G401 (cell line): ENCODE data around the gene ZNF442. TPM values are rescaled to one million over a fixed set of nuclear protein-coding genes. Genes with fewer than 3 reads are reported as not detected.
"Not testable (repeated sequence)": the region's sequence is repeated elsewhere in the genome, so short reads cannot be mapped to it uniquely, and the experiment has no call there.

Experiments
- DNase-seq: peaks from one replicate; pipeline ENCODE4 v3.0.0-alpha.2; 2015; ENCODE audit warnings: low spot score
- in situ Hi-C: cut with HindIII; loops from 2 replicates; pipeline ENCODE4 v1.10.0; 2016; ENCODE audit warnings: low sequenced_read_pairs, mixed read lengths
- total RNA-seq: library from RNA; depleted of rRNA; stranded (reverse); fragments of >200 nt; shearing (Covaris generic); gene quantifications from 2 replicates; pipeline ENCODE4 v1.2.3, GENCODE V29; 2014; rRNA removed

Gene ZNF442
- 2.5 and 7.7 TPM in 2 replicates for total RNA-seq

DNA sequence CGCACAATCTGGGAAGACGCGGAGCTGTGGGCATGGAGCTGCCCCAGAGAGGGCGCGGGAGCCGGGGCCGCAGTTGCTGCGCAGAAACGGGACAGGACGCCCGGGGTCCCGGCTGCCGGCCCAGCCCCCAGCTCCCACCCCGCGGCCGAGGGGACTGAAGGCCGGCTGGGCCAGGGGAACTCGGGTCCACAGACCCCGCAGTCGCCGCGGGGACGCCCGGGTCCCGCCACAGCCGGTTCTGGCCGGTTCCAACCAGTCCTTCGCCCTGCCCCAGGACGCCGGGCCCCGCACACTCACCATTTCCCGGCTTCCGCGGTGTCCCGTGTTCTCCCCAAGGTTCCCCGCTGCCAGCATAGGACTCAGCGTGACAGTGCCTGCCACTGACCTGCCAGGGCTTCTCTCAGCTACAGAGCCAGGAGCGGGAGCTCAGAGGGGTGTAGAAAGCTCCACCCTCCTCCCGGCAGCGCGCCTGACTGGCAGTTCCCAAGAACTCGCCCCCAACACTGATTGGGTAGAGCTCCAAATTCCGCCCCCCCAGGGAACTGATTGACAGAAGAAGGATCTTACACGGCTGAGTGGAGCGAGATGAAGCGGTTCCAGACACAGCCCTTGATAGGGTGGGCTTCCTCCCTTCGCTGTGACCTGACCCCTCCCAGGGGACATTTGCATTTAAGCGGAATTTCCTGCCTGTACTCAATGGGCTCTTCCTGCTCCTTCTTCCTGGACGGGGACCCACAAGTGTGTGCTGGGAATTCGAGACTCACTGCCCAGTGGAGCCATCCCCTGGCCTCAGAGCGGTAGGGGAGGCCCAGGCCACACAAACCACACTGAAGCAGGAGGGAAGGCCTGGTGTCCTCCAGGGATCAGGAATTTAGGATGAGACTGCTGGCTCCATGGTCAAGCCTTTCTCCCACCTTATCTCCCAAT lies at the start of gene ZNF442:
ZNF442 (minus strand) TSS at position 448 of the 927 bp plus-strand sequence. CDS start 2,052 bp downstream, outside the sequence.
- in situ Hi-C loops: no loop called here
- DNase-seq: peak; percentile 100

DNA sequence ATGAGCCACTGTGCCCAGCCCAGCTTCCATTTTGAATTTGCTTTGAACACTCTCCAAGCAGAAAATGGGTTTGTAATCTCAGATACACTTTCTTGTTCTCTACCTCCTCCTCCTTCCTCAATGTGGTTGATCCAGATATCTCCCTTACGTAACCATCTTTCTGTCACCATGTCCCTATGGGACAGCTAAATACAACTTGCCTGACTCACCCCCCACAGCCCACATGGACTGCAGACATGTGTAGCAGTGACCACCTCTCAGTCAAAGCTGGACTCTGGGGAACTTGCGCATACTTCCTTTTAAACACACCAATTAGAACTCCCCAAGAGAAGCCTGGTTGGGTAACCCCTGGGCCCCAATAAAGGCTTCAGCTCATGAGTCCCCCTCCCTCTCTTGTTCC lies 46.4 kb upstream of the ZNF442 start:
- DNase-seq: no peak
- in situ Hi-C loops: no loop called here

DNA sequence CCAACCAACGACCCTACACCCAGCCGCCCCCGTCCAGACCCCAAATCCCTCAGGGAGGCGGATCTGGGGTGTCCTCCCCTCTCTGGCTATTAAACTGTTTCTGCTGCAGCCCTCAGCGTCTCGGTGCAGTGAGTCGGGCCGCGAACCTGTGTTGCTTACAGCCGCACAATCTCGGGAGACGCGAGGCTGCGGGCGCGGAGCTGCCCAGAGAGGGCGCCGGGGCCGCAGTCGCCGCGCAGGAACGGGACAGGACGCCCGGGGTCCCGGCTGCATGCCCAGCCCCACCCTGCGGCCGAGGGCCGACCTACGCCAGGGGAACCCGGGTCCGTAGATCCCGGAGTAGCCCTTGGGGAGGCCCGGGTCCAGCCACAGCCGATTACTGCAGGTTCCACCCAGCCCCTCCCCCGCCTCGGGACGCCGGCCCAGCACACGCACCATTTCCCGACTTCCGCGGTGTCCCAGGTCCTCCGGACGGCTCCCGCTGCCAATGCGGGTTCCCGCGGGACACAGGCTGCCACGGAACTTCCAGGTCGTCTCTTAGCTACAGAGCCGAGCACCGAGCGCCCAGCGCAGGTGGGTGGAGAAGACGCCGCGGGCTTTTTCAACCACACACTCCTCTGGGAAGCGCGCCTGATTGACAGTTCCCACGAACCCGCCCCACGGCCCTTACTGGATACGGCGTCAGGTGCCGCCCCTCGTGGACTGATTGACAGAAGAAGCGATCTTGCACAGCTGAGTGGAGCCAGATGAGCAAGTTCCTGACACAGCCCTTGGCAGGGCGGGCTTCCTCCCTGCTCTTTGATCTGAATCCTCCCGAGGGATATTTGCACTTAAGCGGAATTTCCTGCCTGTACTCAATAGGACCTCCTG lies 35.4 kb upstream of the ZNF442 start, which contains the start of gene ZNF799:
ZNF799 (minus strand) TSS at position 639 of the 870 bp plus-strand sequence; CDS start at position 438, 201 bp downstream.
- DNase-seq: peak; percentile 98
- in situ Hi-C loops: no loop called here

DNA sequence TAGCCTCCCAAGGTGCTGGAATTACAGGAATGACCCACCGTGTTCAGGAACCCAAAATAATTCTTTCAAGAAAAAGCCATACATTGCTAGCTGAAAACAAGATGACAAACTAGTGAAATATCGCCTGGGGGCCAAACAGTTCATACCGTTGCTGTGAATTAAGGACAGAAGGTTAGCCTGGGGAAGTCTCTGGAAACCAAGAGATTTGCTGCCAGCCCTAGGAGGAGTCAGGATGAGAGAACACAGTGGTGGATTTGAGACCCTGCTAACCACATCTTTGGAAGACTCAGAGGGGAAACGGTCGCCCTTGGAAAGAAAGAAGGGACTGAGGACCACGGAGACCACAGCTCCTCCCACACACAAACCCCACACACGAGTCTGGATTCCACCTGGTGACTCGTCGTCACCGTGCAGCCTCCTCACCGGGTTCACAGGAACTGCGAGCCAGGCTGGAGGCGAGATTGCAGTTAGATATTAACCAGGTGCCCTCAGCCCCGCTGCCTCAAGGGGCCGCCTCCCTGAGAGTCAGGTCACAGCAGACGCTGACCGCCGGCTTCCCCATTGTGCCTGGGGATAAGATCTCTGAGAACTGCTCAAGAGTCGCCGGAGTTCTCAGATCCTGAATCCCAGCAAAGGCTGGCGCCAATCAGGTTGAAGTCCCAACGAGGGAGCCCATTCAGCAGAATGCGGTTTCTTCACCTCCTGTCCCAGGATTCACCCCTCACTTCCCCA lies 34.6 kb upstream of the ZNF442 start:
- DNase-seq: peak; percentile 25
- in situ Hi-C loops: not testable (repeated sequence)

GRCh38 chr19:12391148-12391547 lies 25.7 kb upstream of the ZNF442 start:
- in situ Hi-C loops, DNase-seq: not testable (repeated sequence)

DNA sequence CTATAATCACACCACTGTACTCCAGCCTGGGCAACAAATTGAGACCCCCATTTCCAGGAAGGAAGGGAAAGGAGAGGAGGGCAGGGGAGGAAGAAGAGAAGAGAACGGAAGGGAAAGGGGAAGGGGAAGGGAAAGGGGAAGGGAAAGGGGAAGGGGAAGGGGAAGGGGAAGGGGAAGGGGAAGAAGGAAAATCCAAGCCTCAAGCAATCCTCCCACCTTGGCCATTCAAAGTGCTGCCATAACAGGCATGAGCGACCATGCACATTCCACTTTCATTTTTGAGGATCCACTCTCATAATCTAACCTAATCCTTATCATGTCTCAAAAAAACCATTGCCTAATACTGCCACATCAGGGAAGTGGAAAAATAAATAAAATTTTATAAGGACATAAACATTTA lies 20.9 kb upstream of the ZNF442 start:
- in situ Hi-C loops, DNase-seq: not testable (repeated sequence)

- DNase-seq: no peak
- in situ Hi-C loops: no loop called here
Observed at GRCh38 chr19:12380444-12380737, 14.9 kb upstream of the ZNF442 start.

DNA sequence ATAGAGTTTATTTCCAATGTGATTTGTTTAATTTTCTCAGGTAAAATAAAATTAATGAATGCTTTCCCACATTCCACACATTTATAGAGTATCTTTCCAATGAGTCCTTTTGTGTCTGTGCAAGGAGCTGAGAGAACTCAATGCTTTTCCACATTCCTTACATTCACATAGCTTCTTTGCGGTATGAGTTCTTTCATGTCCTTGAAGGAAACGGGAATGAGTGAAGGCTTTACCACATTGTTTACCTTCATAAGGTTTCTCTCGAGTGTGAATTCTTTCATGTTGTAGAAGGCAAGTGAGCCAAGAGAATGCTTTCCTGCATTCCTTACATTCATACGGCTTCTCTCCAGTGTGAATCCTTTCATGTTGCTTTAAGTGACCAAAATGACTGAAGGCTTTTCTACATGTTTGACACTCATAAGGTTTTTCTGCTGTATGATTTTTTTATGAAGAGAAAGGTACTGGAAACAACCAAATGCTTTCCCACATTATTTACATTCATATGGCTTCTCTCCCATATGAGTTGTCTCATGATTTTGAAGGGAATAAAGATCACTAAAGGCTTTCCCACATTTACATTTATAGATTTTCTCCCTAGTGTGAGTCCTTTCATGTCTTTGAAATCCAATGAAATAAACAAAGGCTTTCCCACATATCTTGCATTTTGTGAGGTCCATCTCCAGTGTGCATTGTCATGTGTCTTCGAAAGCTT lies 14.4 kb upstream of the ZNF442 start:
- in situ Hi-C loops: no loop called here
- no peak for DNase-seq

- in situ Hi-C loops: no loop called here
- no peak for DNase-seq
Observed at GRCh38 chr19:12374026-12374425, 8.5 kb upstream of the ZNF442 start.

GRCh38 chr19:12364391-12365235 lies 870 bp downstream of the ZNF442 start:
- peak; percentile 32 for DNase-seq
- in situ Hi-C loops: no loop called here

GRCh38 chr19:12362236-12362635 lies 3.2 kb downstream of the ZNF442 start:
- in situ Hi-C loops, DNase-seq: not testable (repeated sequence)

- in situ Hi-C loops: no loop called here
- DNase-seq: no peak
Observed at GRCh38 chr19:12353375-12353774, 12.1 kb downstream of the ZNF442 start.

DNA sequence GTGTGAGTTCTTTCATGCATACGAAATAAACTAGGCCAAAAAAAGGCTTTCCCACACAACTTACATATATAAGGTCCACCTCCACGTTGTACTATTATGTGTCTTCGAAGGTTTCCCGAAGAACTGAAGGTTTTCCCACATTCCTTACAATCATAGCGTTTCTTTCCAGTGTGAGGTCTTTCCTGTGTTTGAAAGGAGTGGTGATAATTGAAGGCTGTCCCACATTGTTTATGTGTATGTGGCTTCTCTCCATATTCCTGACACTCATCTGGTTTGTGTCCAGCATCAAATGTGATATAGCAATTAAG lies 14.6 kb downstream of the ZNF442 start:
- no peak for DNase-seq
- in situ Hi-C loops: no loop called here

DNA sequence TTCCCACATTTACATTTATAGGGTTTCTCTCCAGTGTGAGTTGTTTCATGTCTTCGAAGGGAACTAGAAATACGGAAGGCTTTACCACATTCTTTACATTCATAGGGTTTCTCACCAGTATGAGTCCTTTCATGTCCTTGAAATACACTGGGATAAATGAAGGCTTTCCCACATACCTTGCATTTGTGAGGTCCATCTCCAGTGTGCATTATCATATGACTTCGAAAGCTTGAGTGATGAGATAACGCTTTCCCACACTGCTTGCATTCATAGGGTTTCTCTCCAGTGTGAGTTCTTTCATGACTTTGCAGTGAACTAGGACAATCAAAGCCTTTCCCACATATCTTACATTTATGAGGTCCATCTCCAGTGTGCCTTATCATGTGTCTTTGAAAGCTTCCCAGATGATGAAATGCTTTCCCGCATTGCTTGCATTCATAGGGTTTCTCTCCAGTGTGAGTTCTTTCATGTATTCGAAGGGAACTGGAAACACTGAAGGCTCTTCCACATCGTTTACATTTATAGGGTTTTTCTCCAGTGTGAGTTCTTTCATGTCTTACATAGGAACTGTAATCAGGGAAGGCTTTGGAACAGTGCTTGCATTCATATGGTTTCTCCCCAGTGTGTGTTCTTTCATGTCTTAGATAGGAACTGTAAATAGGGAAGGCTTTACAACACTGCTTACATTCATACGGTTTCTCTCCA lies 15.1 kb downstream of the ZNF442 start:
- in situ Hi-C loops: no loop called here
- DNase-seq: no peak

- in situ Hi-C loops: no loop called here
- DNase-seq: no peak
Observed at GRCh38 chr19:12346896-12347295, 18.6 kb downstream of the ZNF442 start.

DNA sequence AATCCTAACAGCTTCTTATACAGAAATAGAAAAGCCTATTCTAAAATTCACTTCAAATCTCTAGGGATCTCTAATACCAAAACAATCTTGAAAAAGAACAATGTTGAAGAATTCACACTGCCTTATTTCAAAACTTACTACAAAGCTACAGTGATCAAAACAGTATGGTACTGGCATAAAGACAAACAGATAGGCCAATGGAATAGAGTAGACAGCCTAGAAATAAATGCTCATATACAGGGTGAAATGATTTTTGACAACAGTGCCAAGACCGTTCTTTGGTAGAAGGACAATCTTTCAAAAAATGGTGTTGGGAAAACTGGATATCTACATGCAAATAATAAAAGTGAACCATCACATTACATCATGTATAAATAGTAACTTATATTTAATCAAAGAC lies 20.3 kb downstream of the ZNF442 start:
- in situ Hi-C loops: no loop called here
- no peak for DNase-seq
